Prostate gland (tissue), 2 donors: ENCODE measurements around the gene FAM53B.

Source experiments
- POLR2A ChIP-seq: fragments of 450-650 bp; IDR thresholded peaks from one replicate; pipeline ENCODE4 v1.6.1; 2016; ENCODE audit warnings: antibody characterized with exemption, mild to moderate bottlenecking
- POLR2AphosphoS5 ChIP-seq: sonication (generic); formaldehyde crosslinking; IDR thresholded peaks from one replicate; pipeline ENCODE4 v1.6.1; 2017; ENCODE audit warnings: antibody characterized with exemption
- TF ChIP-seq, protein P1 (sequence below), 4 experiments: fragments of 200-600 bp in 2 of 4; fragments of 450-650 bp in 2 of 4; sonication (generic) in 2 of 4; IDR thresholded peaks; 1 replicate in 3 of 4; 2 replicates in 1 of 4; pipeline ENCODE4 v1.5.1; 2016 to 2019; ENCODE audit warnings: antibody characterized with exemption in 4 of 4, mild to moderate bottlenecking in 2 of 4, moderate library complexity in 2 of 4

DNA sequence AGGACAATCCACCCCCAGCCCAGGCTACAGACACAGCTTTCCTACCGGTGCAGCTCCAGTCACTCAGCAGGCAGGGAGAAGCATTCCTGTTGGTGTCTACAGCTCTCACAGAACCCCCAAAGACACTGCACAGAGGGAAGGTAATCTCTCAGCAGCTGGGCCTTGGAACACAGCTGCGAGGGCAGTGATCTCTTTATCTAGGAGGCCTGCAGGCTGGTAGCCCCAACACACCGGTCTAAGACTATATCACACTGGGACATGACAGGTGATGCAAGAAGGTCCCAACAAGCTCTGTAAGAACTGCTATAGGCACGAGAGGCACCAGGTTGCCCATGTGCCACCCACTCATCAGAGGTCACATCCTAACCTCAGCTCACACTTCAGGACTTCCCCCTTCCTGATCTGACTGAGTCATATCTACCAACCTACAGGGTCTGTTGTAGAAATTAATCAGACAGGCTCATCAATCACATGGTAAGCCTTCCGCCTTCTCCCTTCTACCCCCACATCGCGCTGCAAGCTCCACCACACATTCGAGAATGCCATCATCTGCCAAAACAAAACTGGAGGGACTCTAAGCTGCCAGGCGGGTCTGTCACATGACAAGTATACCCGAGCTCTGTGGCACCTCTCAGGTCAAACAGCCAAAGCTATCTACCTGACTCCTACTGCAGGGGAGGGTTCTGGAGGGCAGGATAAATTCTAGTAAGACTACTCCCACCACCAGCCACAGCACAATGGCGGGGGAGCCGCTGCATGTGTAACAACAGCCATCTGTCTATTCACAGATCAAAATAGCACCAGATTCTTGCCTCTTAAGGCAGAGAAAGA, 26.1 kb downstream of the FAM53B start:
- TF ChIP-seq, protein P1, sequence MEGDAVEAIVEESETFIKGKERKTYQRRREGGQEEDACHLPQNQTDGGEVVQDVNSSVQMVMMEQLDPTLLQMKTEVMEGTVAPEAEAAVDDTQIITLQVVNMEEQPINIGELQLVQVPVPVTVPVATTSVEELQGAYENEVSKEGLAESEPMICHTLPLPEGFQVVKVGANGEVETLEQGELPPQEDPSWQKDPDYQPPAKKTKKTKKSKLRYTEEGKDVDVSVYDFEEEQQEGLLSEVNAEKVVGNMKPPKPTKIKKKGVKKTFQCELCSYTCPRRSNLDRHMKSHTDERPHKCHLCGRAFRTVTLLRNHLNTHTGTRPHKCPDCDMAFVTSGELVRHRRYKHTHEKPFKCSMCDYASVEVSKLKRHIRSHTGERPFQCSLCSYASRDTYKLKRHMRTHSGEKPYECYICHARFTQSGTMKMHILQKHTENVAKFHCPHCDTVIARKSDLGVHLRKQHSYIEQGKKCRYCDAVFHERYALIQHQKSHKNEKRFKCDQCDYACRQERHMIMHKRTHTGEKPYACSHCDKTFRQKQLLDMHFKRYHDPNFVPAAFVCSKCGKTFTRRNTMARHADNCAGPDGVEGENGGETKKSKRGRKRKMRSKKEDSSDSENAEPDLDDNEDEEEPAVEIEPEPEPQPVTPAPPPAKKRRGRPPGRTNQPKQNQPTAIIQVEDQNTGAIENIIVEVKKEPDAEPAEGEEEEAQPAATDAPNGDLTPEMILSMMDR (IDR thresholded peaks at IDR 0.05), result no peak
- TF ChIP-seq POLR2A (no peak), POLR2AphosphoS5 (no peak)
